Measurements from ENCODE around the gene SLC26A6. TPM values are rescaled to one million over a fixed set of nuclear protein-coding genes. Genes with fewer than 3 reads are reported as not detected.

SLC26A6 gene
- total RNA-seq, 3 donors from 2014 or later = 12.6 to 21.6 (median 16.0) TPM

GRCh38 chr3:48629894-48630293 lies 5.4 kb downstream of the SLC26A6 start:
- TF ChIP-seq POLR2A (IDR thresholded peaks at IDR 0.05) (no peak), POLR2AphosphoS5 (IDR thresholded peaks at IDR 0.05) (no peak)
- TF ChIP-seq, protein P1, sequence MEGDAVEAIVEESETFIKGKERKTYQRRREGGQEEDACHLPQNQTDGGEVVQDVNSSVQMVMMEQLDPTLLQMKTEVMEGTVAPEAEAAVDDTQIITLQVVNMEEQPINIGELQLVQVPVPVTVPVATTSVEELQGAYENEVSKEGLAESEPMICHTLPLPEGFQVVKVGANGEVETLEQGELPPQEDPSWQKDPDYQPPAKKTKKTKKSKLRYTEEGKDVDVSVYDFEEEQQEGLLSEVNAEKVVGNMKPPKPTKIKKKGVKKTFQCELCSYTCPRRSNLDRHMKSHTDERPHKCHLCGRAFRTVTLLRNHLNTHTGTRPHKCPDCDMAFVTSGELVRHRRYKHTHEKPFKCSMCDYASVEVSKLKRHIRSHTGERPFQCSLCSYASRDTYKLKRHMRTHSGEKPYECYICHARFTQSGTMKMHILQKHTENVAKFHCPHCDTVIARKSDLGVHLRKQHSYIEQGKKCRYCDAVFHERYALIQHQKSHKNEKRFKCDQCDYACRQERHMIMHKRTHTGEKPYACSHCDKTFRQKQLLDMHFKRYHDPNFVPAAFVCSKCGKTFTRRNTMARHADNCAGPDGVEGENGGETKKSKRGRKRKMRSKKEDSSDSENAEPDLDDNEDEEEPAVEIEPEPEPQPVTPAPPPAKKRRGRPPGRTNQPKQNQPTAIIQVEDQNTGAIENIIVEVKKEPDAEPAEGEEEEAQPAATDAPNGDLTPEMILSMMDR (IDR thresholded peaks at IDR 0.05) = no peak
- H3K36me3 ChIP-seq = no peaks in the 10 kb centered on the region
- H3K27me3 ChIP-seq = no peaks in the 10 kb centered on the region
- H3K9me3 ChIP-seq = no peaks in the 10 kb centered on the region
- H3K27ac ChIP-seq = no peak overlapping the region
- no peak overlapping the region for H3K4me3 ChIP-seq
- no peak for DNase-seq (ENCODE audit: low spot score in 2 of 2)
- no peaks in the 10 kb centered on the region for H3K4me1 ChIP-seq
- intact Hi-C loops (cut with DNase I; ENCODE audit: low total_unique reads) = no loop called here

DNA sequence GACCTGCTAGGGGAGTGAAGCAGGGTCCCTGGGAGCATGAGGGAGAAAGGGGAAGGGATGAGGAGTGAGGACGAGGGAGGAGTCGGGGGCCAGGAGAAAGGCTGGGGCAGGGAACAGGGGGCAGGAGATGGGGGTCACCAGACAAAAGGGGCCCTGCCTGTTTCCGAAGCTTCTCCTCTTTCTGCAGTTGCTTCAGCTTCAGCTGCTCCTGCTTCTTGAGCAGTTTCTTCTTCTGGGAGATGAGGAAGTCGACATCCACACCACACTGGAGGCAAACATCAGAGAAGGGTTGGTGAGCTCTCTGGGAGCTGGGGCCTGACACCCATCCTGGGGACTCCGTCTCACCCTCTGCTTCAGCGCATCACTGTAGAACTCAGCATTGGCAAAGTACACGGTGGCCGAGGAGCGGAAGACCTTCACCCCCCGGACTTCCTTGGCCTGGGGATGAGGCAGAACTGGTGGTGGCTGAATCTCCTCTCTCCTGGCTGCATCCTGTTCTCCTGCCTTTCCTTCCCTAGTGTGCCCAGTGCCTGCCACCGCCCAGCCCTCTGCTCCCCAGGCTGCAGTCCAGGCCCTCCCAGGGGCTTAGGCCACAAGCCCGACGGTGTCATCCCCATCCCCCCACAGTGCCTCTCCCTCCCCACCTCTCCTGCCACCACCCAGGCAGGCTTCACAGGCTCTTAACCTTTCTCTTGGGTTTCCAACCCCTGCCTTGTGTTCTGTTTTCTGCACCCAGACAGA lies 6.8 kb downstream of the SLC26A6 start:
- intact Hi-C loops (cut with DNase I; ENCODE audit: low total_unique reads) = no loop called here
- Histone ChIP-seq H3K4me3 (no peak overlapping the region), H3K36me3 (no peaks in the 10 kb centered on the region), H3K9me3 (no peaks in the 10 kb centered on the region), H3K4me1 (no peaks in the 10 kb centered on the region), H3K27me3 (no peaks in the 10 kb centered on the region), H3K27ac (no peak overlapping the region)
- TF ChIP-seq, protein P1 (IDR thresholded peaks at IDR 0.05) = no peak
- TF ChIP-seq POLR2AphosphoS5 (IDR thresholded peaks at IDR 0.05) (no peak), POLR2A (IDR thresholded peaks at IDR 0.05) (no peak)
- DNase-seq (ENCODE audit: low spot score in 2 of 2) = no peak

DNA sequence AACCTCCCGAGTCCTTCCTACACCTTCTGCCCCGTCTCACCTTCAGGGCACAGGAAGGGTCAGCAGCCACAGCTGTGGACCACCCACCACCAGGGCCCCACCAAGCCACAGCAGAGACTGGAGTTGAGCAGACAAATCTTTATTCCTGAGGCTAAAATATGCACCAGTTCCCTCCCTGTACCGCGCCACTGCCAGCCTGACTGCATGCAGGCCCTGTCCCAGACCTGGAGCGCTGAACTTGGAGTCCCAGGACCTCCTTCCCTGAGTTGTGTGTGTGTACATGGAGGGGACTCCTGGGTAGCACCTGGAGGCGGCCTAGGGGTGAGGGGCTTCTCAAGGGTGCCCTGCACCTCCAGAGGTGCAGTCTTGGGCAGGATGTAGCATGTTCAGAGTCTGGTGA lies 9.7 kb downstream of the SLC26A6 start:
- intact Hi-C loops (cut with DNase I; ENCODE audit: low total_unique reads) = no loop called here
- Histone ChIP-seq H3K27ac (no peak overlapping the region), H3K4me1 (no peaks in the 10 kb centered on the region), H3K4me3 (no peak overlapping the region), H3K36me3 (no peaks in the 10 kb centered on the region), H3K9me3 (no peaks in the 10 kb centered on the region), H3K27me3 (no peaks in the 10 kb centered on the region)
- DNase-seq (ENCODE audit: low spot score in 2 of 2) = no peak
- no peak for TF ChIP-seq POLR2A (IDR thresholded peaks at IDR 0.05)
- TF ChIP-seq, protein P1 (IDR thresholded peaks at IDR 0.05) = no peak
- TF ChIP-seq POLR2AphosphoS5 (IDR thresholded peaks at IDR 0.05) = no peak

- intact Hi-C loops (cut with DNase I; ENCODE audit: low total_unique reads) = no loop called here
- H3K9me3 ChIP-seq = no peaks in the 10 kb centered on the region
- no peak for DNase-seq (ENCODE audit: low spot score in 2 of 2)
- H3K36me3 ChIP-seq = no peaks in the 10 kb centered on the region
- H3K27me3 ChIP-seq = no peaks in the 10 kb centered on the region
- no peaks in the 10 kb centered on the region for H3K4me1 ChIP-seq
- no peak overlapping the region for H3K4me3 ChIP-seq
- H3K27ac ChIP-seq = no peak overlapping the region
- no peak for TF ChIP-seq POLR2A (IDR thresholded peaks at IDR 0.05)
- TF ChIP-seq POLR2AphosphoS5 (IDR thresholded peaks at IDR 0.05) = no peak
- TF ChIP-seq, protein P1 (IDR thresholded peaks at IDR 0.05) = no peak
Observed at GRCh38 chr3:48624767-48625166, 10.5 kb downstream of the SLC26A6 start.

GRCh38 chr3:48623851-48624547 lies 11.3 kb downstream of the SLC26A6 start:
- Histone ChIP-seq H3K9me3 (no peaks in the 10 kb centered on the region), H3K36me3 (no peaks in the 10 kb centered on the region), H3K4me3 (no peak overlapping the region), H3K27me3 (no peaks in the 10 kb centered on the region), H3K4me1 (no peaks in the 10 kb centered on the region), H3K27ac (no peak overlapping the region)
- TF ChIP-seq, protein P1 (IDR thresholded peaks at IDR 0.05) = no peak
- TF ChIP-seq POLR2A (IDR thresholded peaks at IDR 0.05) = no peak
- TF ChIP-seq POLR2AphosphoS5 (IDR thresholded peaks at IDR 0.05) = no peak
- intact Hi-C loops (cut with DNase I; ENCODE audit: low total_unique reads) = no loop called here
- no peak for DNase-seq (ENCODE audit: low spot score in 2 of 2)
